ENCODE data around the gene AP4E1. TPM values are rescaled to one million over a fixed set of nuclear protein-coding genes. Genes with fewer than 3 reads are reported as not detected.

The AP4E1 gene
- total and polyA plus RNA-seq, 2 of the 4 experiments (the other 2 are of a cell fraction): 3.1 to 6.8 TPM

DNA sequence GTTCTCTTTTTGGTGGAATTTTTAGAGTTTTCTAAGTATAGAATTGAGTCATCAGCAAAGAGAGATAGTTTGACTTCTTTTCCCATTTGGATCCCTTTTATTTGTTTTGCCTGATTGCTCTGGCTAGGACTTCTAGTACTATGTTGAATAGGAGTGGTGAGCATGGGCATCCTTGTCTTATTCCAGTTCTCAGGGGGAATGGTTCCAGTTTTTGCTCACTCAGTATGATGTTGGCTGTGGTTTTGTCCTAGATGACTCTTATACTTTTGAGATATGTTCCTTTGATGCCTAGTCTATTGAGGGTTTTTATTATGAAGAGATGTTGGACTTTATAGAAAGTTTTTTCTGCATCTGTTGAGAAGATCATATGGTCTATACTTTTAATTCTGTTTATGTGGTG is 113.7 kb downstream of the AP4E1 start:
- Histone ChIP-seq H2AK9ac (replicated peaks; ENCODE audit: low read depth, low read length, poor library complexity) (no peak overlapping the region), H3K4me1 (ENCODE audit: control insufficient read depth, insufficient read depth, low read length) (0 out of 2 replicates have a peak, but pooled peaks cover 2% of the 10 kb centered on the region), H3K27me3 (ENCODE audit: control insufficient read depth, insufficient read depth, low read length) (no peaks in the 10 kb centered on the region), H3K23ac (ENCODE audit: low read depth, low read length) (no peak overlapping the region), H3K27ac (ENCODE audit: insufficient read depth, low read length) (no peak overlapping the region), H2AFZ (replicated peaks; ENCODE audit: low read length, poor library complexity) (no peak overlapping the region), H3K79me1 (ENCODE audit: low read depth in 1 of 2, low read length in 2 of 2) (no peaks in the 10 kb centered on the region), H3K4me2 (ENCODE audit: low read depth, low read length) (no peak overlapping the region), H3K14ac (replicated peaks; ENCODE audit: low read depth, low read length) (no peak overlapping the region), H3K56ac (ENCODE audit: extremely low read depth, insufficient read depth, low read length) (no peak overlapping the region), H3K4ac (ENCODE audit: low read depth, low read length) (no peak overlapping the region), H2AK5ac (ENCODE audit: low read depth, low read length) (no peak overlapping the region), H3K9me1 (ENCODE audit: insufficient read depth, low read length) (no peaks in the 10 kb centered on the region), H3K4me3 (ENCODE audit: insufficient read depth, low read depth, low read length) (no peak overlapping the region), H3K9me3 (ENCODE audit: control insufficient read depth, insufficient read depth, low read length) (no peaks in the 10 kb centered on the region), H2BK20ac (ENCODE audit: low read depth, low read length) (no peak overlapping the region), H2BK120ac (ENCODE audit: low read depth, low read length) (no peak overlapping the region), H3K18ac (ENCODE audit: low read depth, low read length) (no peak overlapping the region), H2BK5ac (ENCODE audit: low read depth, low read length, poor library complexity, severe bottlenecking) (no peak overlapping the region), H3K9ac (ENCODE audit: low read depth, low read length) (no peak overlapping the region), H4K5ac (ENCODE audit: low read depth, low read length) (no peak overlapping the region), H4K20me1 (ENCODE audit: insufficient read depth, low read length) (no peaks in the 10 kb centered on the region), H2BK15ac (ENCODE audit: low read depth, low read length) (no peak overlapping the region), H3K36me3 (ENCODE audit: control insufficient read depth, insufficient read depth, low read length) (no peaks in the 10 kb centered on the region), H4K8ac (ENCODE audit: low read depth in 2 of 2, low read length in 2 of 2) (no peak overlapping the region), H4K91ac (ENCODE audit: insufficient read depth, low read depth, low read length) (no peak overlapping the region)
- intact Hi-C loops (cut with micrococcal nuclease): no loop called here
- ATAC-seq (ENCODE audit: low read depth) (no peak), DNase-seq (peak; percentile 3)
- no TSS peak for BruUV-seq (replicated peaks)
- dilution Hi-C loops (cut with HindIII; ENCODE audit: low sequenced_read_pairs, unreplicated experiment): no loop called here
- TF ChIP-seq BHLHE40 (IDR thresholded peaks at IDR 0.05; ENCODE audit: low read depth, low read length) (no peak), CEBPB (IDR thresholded peaks at IDR 0.05; ENCODE audit: low read depth, low read length) (no peak), MXI1 (IDR thresholded peaks at IDR 0.05; ENCODE audit: borderline replicate concordance, low read depth, low read length) (no peak), MAFK (IDR thresholded peaks at IDR 0.05; ENCODE audit: low read depth, low read length) (no peak), POLR2A (IDR thresholded peaks at IDR 0.05; ENCODE audit: low read depth, low read length) (no peak), RCOR1 (IDR thresholded peaks at IDR 0.05; ENCODE audit: insufficient replicate concordance, low read length) (no peak), SMC3 (IDR thresholded peaks at IDR 0.05; ENCODE audit: low read depth, low read length) (no peak), FOS (IDR thresholded peaks at IDR 0.05; ENCODE audit: low read depth, low read length) (no peak), RAD21 (IDR thresholded peaks at IDR 0.05; ENCODE audit: low read length) (no peak), RFX5 (IDR thresholded peaks at IDR 0.05; ENCODE audit: low read depth, low read length) (no peak), NFE2L2 (IDR thresholded peaks at IDR 0.05; ENCODE audit: low read depth, low read length) (no peak), MAZ (IDR thresholded peaks at IDR 0.05; ENCODE audit: borderline replicate concordance, low read depth, low read length) (no peak), CHD1 (IDR thresholded peaks at IDR 0.05; ENCODE audit: low read depth, low read length) (no peak)
- TF ChIP-seq, protein P1, sequence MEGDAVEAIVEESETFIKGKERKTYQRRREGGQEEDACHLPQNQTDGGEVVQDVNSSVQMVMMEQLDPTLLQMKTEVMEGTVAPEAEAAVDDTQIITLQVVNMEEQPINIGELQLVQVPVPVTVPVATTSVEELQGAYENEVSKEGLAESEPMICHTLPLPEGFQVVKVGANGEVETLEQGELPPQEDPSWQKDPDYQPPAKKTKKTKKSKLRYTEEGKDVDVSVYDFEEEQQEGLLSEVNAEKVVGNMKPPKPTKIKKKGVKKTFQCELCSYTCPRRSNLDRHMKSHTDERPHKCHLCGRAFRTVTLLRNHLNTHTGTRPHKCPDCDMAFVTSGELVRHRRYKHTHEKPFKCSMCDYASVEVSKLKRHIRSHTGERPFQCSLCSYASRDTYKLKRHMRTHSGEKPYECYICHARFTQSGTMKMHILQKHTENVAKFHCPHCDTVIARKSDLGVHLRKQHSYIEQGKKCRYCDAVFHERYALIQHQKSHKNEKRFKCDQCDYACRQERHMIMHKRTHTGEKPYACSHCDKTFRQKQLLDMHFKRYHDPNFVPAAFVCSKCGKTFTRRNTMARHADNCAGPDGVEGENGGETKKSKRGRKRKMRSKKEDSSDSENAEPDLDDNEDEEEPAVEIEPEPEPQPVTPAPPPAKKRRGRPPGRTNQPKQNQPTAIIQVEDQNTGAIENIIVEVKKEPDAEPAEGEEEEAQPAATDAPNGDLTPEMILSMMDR (conservative IDR thresholded peaks at IDR 0.05; ENCODE audit: low read depth, low read length): no peak
- TF ChIP-seq, protein P2, sequence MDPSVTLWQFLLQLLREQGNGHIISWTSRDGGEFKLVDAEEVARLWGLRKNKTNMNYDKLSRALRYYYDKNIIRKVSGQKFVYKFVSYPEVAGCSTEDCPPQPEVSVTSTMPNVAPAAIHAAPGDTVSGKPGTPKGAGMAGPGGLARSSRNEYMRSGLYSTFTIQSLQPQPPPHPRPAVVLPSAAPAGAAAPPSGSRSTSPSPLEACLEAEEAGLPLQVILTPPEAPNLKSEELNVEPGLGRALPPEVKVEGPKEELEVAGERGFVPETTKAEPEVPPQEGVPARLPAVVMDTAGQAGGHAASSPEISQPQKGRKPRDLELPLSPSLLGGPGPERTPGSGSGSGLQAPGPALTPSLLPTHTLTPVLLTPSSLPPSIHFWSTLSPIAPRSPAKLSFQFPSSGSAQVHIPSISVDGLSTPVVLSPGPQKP (IDR thresholded peaks at IDR 0.05; ENCODE audit: borderline replicate concordance, low read depth, low read length): no peak
- TF ChIP-seq, protein P3, sequence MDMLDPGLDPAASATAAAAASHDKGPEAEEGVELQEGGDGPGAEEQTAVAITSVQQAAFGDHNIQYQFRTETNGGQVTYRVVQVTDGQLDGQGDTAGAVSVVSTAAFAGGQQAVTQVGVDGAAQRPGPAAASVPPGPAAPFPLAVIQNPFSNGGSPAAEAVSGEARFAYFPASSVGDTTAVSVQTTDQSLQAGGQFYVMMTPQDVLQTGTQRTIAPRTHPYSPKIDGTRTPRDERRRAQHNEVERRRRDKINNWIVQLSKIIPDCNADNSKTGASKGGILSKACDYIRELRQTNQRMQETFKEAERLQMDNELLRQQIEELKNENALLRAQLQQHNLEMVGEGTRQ (IDR thresholded peaks at IDR 0.05; ENCODE audit: low read depth, low read length): no peak
- POLR2A ChIA-PET (ENCODE audit: unreplicated experiment): no interaction called here
- in situ Hi-C loops (cut with MboI; ENCODE audit: low sequenced_read_pairs): no loop called here
- CTCF ChIA-PET: no interaction called here

All from IMR-90 (cell line).